ENCODE results near the gene PSMD1.

- TF ChIP-seq SIN3A (IDR thresholded peaks at IDR 0.05; ENCODE audit: borderline replicate concordance, insufficient read depth, low read length): no peak
- no peak for TF ChIP-seq POLR2AphosphoS5 (IDR thresholded peaks at IDR 0.05; ENCODE audit: low read depth, low read length)
- TF ChIP-seq REST (IDR thresholded peaks at IDR 0.05; ENCODE audit: insufficient read depth in 1 of 2, low read depth in 2 of 2, low read length in 2 of 2): no peak
- TF ChIP-seq FOXP2 (optimal IDR thresholded peaks at IDR 0.05; ENCODE audit: borderline replicate concordance, extremely low read depth, extremely low read length, insufficient read depth): no peak
- no peak for TF ChIP-seq TAF1 (IDR thresholded peaks at IDR 0.05; ENCODE audit: borderline replicate concordance, insufficient read depth, low read length)
Observed at GRCh38 chr2:231037202-231037730, 19.4 kb upstream of the PSMD1 start, which contains the start of gene C2orf72.

All from PFSK-1 (cell line).